AG04449 (cell line): ENCODE measurements around the gene CFAP43.

ENCODE experiments used
- CTCF ChIA-PET: fragments of 350-600 bp; formaldehyde crosslinking; extraction: SDS; loops from one replicate; lab custom pipeline; 2021; ENCODE audit warnings: antibody characterized with exemption; lab: Yijun Ruan, JAX
- POLR2A ChIA-PET: fragments of 400-600, 350-600 bp; formaldehyde crosslinking; extraction: SDS; loops from one replicate; lab custom pipeline; 2020; ENCODE audit warnings: antibody characterized with exemption, inconsistent platforms; lab: Yijun Ruan, JAX
- DNase-seq: peaks from one replicate; pipeline ENCODE4 v3.0.0-alpha.2; 2010; ENCODE audit warnings: low read depth, low spot score
- H3K4me3 ChIP-seq: 2 replicates; pipeline ENCODE4 v1.5.1; 2011; ENCODE audit warnings: low read depth, mild to moderate bottlenecking, control low read depth, low read length
- CTCF ChIP-seq: IDR thresholded peaks from one replicate; pipeline ENCODE4 v1.5.1; 2011; ENCODE audit warnings: mild to moderate bottlenecking, moderate library complexity, low read length, control low read depth, inconsistent platforms; ENCODE audit not compliant: insufficient read depth; ENCODE audit errors: missing control alignments

CFAP43 gene

DNA sequence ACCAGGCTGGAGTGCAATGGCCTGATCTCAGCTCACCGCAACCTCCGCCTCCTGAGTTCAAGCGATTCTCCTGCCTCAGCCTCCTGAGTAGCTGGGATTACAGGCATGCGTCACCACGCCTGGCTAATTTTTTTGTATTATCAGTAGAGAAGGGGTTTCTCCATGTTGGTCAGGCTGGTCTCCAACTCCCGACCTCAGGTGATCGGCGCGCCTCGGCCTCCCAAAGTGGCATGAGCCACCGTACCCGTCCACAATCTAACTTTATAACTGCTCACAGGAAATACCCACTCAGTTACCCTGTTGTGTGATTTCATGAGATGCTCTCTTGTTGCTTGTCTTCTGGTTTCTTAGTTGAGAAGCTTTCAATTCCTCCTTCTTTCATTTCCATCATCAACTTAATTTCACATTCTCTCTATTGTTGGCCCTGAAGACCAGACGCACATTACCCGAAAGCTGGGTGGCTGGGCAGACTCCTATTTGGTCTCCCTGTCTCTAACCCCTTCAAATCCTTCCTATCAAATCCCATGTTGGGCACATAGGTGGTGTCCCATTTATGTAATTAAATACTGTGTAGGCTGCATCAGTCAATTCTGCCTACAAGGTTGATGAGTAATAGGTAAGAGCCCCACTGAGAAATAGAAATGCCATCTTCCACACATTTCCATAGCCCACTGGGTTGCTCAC is 35.7 kb upstream of the CFAP43 start:
- TF ChIP-seq CTCF: no peak
- POLR2A ChIA-PET: interaction anchor here (1.4 kb wide), 1 partner anchor 13 kb away, joined by 4 read pairs; the partner anchor contains the start of gene GSTO1
- peak overlapping the region; percentile 83 for H3K4me3 ChIP-seq
- CTCF ChIA-PET: interaction anchor here (1.2 to 1.4 kb wide), 2 partner anchors 13 to 84 kb away, joined by 3 to 7 read pairs; partner anchors contain the start of gene GSTO1
- DNase-seq: no peak

DNA sequence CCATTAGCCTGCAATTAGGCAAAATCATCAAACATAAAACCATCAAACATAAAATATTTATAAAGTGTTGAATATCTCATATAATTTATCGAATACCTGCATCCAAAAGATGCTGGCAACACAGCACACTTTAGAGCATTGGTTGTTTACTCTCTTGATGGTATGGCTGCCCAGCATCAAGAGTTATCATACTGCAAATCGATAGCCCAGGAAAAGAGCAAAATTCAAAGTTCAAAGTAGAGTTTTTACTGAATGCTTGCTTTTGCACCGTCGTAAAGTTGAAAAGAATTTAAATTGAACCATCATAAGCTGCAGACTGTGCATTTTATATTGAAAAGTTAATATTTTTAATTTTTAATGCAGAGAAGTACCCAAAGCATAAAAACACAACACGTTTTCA is 32.6 kb upstream of the CFAP43 start:
- no peak for TF ChIP-seq CTCF
- CTCF ChIA-PET: interaction anchor here (1.1 to 3.8 kb wide), 3 partner anchors 9 to 40 kb away, joined by 3 to 28 read pairs (median 8); no protein-coding TSS in a partner anchor
- H3K4me3 ChIP-seq: no peak overlapping the region
- no peak for DNase-seq
- POLR2A ChIA-PET: no interaction called here

GRCh38 chr10:104262055-104262454 is 29.9 kb upstream of the CFAP43 start:
- ChIA-PET CTCF (interaction anchor here (1.4 to 3.8 kb wide), 3 partner anchors 12 to 217 kb away, joined by 3 to 28 read pairs (median 8); no protein-coding TSS in a partner anchor), POLR2A (no interaction called here)
- no peak overlapping the region for H3K4me3 ChIP-seq
- no peak for DNase-seq
- no peak for TF ChIP-seq CTCF

GRCh38 chr10:104260775-104261115 is 28.6 kb upstream of the CFAP43 start:
- DNase-seq: no peak
- POLR2A ChIA-PET: no interaction called here
- CTCF ChIA-PET: interaction anchor here (0.8 to 3.8 kb wide), 7 partner anchors 9 to 216 kb away, joined by 3 to 28 read pairs (median 5); no protein-coding TSS in a partner anchor
- no peak for TF ChIP-seq CTCF
- H3K4me3 ChIP-seq: no peak overlapping the region

DNA sequence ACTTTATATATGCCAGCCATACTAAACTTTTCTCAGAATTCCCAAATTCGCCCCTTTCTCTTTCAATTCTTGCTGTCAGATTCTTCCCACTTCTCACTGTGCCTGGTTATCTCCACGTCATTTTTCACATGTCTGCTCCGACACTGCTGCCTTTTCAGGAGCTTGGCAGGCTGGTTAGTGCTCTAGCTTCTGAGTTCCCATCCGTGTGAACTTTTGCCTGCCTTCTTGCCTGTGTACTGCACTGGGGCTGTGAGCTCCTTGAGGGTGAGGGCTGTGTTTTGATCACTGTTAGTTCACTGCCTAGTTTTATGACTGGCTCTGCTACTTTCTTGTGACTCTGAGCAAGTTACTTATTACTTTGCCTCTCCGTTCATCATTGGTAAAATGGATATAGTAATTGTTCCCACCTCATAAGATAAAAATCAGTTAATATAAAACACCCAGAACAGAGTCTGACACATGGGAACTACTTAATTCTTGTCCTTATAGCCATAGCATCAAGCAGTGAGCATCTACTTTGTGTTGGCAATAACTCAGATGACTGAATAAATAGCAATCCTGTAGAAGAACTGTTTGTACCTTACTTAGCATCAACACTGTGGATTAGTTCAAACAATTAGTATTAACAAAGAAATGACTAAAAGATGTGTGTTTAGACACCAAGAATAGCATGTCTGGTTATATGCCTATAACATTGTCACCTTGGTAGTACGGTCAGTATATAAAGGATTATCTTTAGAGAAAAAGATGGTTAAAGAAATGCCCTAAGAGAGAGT is 28.0 kb upstream of the CFAP43 start:
- no peak overlapping the region for H3K4me3 ChIP-seq
- no peak for TF ChIP-seq CTCF
- CTCF ChIA-PET: interaction anchor here (1.0 to 3.5 kb wide), 6 partner anchors 9 to 371 kb away, joined by 3 to 14 read pairs (median 4); no protein-coding TSS in a partner anchor
- no peak for DNase-seq
- POLR2A ChIA-PET: interaction anchor here (1.7 kb wide), 1 partner anchor 9 kb away, joined by 5 read pairs; the partner anchor contains the start of gene GSTO2
